GM19467 (cell line): ENCODE results near the gene KNDC1.
A peak's percentile ranks its signal among the peaks of the same experiment; 100 is the strongest.

Experiments used
- ATAC-seq: cut with Tn5 transposase; IDR thresholded peaks from one replicate; pipeline ENCODE4 v1.9.1; 2021; ENCODE audit warnings: mild to moderate bottlenecking, moderate library complexity; ENCODE audit not compliant: unreplicated experiment

The KNDC1 gene

DNA sequence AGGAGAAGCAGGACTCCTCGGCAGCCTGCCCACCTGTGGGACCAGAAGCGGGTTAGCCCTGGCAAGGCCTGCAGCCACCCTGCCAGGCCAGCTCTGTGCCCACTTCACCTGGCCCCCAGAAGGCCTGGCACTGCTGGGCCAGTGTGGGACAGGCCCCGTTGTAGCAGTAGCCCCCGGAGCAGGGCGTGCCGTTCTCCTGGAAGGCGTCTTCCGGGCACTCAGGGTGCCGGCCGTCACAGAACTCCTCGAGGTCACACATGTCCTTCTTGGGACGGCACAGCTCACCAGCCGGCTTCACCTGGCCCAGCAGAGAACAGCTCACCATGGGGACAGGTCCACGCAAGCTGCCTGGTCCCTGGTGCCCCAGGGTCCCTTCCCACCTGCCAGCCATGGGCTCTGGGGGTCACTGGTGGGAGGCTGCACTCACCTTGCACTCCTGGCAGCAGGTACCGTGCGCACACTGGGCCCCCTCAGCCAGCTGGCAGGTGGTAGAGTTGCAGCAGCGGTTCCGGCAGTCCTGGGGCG is 110.8 kb downstream of the KNDC1 start:
- ATAC-seq = no peak

DNA sequence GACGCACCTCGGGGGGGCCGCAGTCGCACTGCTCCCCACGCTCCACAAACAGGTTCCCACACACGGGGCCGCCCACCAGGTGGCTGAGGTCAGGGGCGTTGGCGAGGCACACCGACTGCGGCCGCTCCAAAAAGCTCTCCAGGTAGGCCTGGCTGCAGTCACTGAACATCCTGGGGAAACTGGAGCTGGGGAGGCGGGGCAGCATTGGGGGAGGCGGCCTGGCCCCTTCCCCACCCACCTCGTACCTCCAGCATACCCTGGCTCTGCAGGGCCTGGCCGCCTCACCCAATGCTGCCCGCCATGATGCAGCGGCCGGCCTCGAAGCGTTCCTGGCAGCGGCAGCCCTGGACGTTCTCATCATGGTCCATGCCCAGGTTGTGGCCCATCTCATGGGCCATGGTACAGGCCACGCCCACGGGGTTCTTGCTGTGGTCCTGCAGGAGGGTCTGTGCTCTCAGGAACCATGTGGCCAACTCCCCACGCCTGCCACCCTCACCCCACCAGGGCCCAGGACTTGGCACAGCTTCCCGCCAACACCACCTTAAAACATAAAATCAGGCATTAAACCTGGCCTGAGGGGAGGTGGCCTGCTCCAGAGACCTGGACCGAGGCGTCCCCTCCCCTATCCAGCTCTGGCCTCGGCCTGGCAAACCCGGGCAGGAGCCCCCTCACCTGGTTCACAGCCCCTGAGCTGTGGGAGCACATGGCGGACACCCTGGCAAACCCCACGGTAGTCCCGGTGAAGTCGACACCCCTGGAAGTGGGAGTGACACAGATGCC is 111.7 kb downstream of the KNDC1 start:
- ATAC-seq = no peak

DNA sequence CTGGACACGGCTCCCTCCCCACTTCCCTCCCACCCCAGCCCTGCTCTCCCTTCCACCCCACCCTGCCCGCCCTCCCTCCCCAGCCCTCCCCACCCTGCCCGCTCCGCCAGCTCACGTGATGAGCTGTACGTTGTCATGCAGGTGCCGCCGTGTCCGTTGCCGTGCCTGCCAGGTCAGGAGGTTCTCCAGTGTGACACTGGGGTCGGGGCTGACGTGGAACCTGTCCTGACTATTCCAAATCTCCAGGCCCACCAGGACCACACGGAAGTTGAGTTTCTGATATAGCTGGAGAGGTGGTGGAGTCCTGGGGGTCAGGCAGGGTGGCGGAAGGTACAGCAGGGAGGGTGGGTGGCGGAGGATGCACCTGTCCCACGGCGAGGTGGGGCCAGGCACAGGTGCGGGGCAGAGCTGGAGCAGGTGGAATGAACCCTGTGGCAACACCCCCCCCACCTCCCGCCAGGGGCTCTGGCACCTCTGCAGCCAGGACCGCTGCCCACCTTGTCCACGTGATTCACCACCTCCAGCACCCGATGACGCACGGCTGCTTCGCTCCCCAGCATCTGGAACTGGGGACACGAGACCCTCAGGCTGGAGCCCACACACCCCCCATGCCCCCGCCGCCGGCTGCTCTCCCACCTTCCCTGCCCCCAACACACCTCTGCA is 112.4 kb downstream of the KNDC1 start:
- ATAC-seq = no peak

DNA sequence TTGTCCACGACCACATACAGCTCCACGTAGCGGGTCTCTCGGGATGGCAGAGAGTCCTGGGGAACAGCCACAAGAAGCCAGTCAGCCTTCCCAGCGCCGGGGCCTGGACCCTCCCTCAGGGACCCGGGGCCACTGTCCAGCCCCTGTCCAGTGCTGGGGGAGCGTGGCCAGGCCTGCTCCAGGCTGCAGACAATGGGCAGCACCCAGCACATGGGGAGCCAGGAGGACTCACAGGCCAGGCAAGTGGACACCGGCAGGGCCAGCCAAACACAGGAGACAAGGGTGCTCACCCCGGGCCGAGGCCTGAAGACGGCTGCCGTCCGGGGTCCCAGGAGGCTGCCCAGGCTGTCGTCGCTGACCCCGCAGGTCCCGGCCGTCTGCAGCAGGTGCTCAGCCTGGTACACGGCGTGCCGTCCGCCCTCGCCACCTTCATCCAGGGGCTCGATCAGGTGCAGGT is 113.0 kb downstream of the KNDC1 start:
- ATAC-seq = no peak

DNA sequence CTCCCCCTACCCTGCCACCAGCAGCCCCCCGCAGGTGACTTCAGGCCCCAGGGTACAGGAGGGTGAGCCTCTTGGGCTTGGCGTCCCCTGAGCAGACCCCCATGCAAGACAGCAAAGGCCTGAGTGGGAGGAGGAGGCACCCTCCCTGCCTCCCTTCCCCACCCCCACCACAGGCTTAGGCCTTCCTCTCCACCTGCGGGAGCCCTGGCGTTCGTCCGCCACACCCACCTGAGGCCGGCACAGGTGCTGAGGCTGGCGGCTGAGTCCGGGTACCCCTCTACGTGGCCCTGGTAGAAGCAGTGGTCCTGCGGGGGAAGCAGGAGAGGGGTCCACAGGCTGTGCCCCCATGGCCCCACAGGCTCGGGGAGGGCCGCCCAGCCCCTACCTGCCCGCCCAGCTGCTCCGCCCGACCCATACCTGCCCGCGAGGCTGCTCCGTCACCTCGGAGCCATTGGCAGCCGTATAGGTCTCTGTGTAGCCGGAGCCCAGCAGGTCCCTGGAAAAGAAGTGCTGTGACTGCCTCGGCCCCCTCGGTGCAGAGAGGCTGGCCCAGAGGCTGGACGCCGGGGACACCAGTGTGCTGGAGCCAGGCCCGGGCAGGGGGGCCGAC is 113.6 kb downstream of the KNDC1 start:
- ATAC-seq = no peak

DNA sequence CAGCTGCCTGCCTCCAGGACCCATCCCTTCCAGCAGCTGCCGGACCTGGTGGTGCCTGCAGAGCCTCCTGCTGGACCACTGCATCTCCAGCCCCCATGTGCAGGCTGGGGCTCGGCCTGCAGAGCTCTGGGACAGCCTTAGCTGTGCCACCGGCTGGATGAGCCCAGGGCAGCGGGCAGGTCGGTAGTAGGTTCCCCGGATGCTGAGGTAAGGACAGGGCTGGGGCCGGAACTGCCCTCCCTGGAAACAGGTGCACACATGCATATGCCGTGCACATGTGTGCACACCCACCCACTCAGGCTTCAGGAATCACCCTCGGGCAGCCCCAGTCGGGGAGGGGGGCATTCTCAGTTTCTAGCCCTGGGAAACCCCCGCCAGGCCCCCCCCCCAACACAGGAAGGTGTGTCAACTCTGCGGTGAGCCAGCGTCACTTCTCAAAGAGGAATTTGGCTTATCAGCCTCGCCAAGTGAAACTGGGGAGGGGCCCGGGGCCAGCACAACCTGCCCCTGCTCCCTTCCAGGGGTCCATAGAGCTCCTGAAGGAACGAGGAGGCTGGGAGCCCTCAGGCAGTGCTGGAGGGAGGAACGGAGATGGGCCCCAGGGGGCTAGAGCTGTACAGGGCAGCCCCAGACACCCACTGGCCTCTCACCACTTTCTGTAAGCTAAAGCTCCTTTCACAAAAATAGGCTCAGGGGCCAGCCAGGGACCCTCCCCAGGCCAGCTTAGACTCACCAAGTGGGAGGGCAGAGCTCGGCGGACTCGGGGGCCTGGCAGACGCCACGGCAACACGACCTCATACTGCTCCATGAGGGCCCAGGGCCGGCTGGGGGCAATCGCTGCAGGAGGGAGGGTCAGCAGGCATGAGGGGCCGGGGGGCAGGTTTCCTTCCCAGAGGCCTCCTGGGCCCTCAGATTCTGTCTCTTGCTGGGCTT is 115.0 kb downstream of the KNDC1 start:
- peak; percentile 43 for ATAC-seq

DNA sequence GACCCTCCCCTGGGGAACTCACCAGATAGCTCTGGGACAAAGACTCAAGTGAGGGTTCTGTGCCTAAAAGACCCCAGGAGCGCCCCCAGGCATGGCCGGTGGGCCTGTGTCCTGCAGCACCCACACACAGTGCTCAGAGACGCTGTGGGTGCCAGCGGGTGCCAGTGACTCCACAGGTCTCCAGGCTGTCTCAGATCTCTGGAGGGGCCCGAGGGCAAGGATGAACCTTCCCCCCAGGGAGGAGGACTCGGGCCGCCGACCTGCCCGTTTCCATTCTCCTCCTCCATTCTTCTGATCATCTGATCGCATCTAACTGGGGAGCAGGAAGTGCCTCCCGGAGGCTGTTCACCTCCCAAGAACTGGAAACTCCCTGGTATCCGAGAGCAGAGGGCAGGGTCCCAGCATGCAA is 115.7 kb downstream of the KNDC1 start:
- peak; percentile 22 for ATAC-seq
